ENCODE measurements around the gene WFS1. TPM values are rescaled to one million over a fixed set of nuclear protein-coding genes. Genes with fewer than 3 reads are reported as not detected.
A peak's percentile ranks its signal among the peaks of the same experiment; 100 is the strongest.

Gene WFS1
- 109 TPM for total RNA-seq

GRCh38 chr4:6269616-6270511 lies at the start of gene WFS1:
TSS of gene WFS1 (plus strand) at chr4:6269850. CDS start at chr4:6277456, 7,606 bp downstream.
- DNase-seq (ENCODE audit: low spot score) = peak; percentile 99

GRCh38 chr4:6221301-6221850 lies 48.3 kb upstream of the WFS1 start:
- DNase-seq (ENCODE audit: low spot score) = no peak

- no peak for DNase-seq (ENCODE audit: low spot score)
Measured at GRCh38 chr4:6221851-6222760, 47.5 kb upstream of the WFS1 start.

GRCh38 chr4:6222761-6223292 lies 46.8 kb upstream of the WFS1 start:
- no peak for DNase-seq (ENCODE audit: low spot score)

- no peak for DNase-seq (ENCODE audit: low spot score)
Measured at GRCh38 chr4:6224735-6225134, 44.9 kb upstream of the WFS1 start.

GRCh38 chr4:6225469-6225868 lies 44.2 kb upstream of the WFS1 start:
- DNase-seq (ENCODE audit: low spot score) = peak; percentile 29

- DNase-seq (ENCODE audit: low spot score) = no peak
Measured at GRCh38 chr4:6226506-6226905, 43.1 kb upstream of the WFS1 start.

- no peak for DNase-seq (ENCODE audit: low spot score)
Measured at GRCh38 chr4:6227412-6228157, 42.1 kb upstream of the WFS1 start.

- DNase-seq (ENCODE audit: low spot score) = no peak
Measured at GRCh38 chr4:6228158-6229067, 41.2 kb upstream of the WFS1 start.

GRCh38 chr4:6229095-6229494 lies 40.6 kb upstream of the WFS1 start:
- no peak for DNase-seq (ENCODE audit: low spot score)

GRCh38 chr4:6229671-6230501 lies 39.8 kb upstream of the WFS1 start:
- no peak for DNase-seq (ENCODE audit: low spot score)

GRCh38 chr4:6230502-6230785 lies 39.2 kb upstream of the WFS1 start:
- no peak for DNase-seq (ENCODE audit: low spot score)

- DNase-seq (ENCODE audit: low spot score) = no peak
Measured at GRCh38 chr4:6230827-6231662, 38.6 kb upstream of the WFS1 start.

GRCh38 chr4:6231663-6232165 lies 37.9 kb upstream of the WFS1 start:
- DNase-seq (ENCODE audit: low spot score) = no peak

- DNase-seq (ENCODE audit: low spot score) = no peak
Measured at GRCh38 chr4:6232836-6233785, 36.5 kb upstream of the WFS1 start.

- DNase-seq (ENCODE audit: low spot score) = no peak
Measured at GRCh38 chr4:6233929-6234328, 35.7 kb upstream of the WFS1 start.

GRCh38 chr4:6235012-6235411 lies 34.6 kb upstream of the WFS1 start:
- no peak for DNase-seq (ENCODE audit: low spot score)

Data from mucosa of gallbladder (tissue), 1 donor.